TTC549 (cell line): ENCODE data around the gene ANKRD37.

ENCODE experiments used
- FAIRE-seq: peaks from 2 replicates; lab custom pipeline; 2012; peaks lifted over from hg19 to GRCh38; lab: Jason Lieb, UNC

The ANKRD37 gene

GRCh38 chr4:185380320-185380719 lies 16.3 kb upstream of the ANKRD37 start:
- FAIRE-seq = no peak

- FAIRE-seq = no peak
These were observed 15.1 kb upstream of the ANKRD37 start for GRCh38 chr4:185381288-185382196.

GRCh38 chr4:185382754-185383153 lies 13.9 kb upstream of the ANKRD37 start:
- no peak for FAIRE-seq

GRCh38 chr4:185383451-185383850 lies 13.2 kb upstream of the ANKRD37 start:
- FAIRE-seq = no peak

GRCh38 chr4:185384061-185384460 lies 12.6 kb upstream of the ANKRD37 start:
- FAIRE-seq = no peak

- FAIRE-seq = no peak
These were observed 11.7 kb upstream of the ANKRD37 start for GRCh38 chr4:185384930-185385331.

GRCh38 chr4:185387957-185388356 lies 8.7 kb upstream of the ANKRD37 start:
- no peak for FAIRE-seq

GRCh38 chr4:185390941-185391340 lies 5.7 kb upstream of the ANKRD37 start:
- no peak for FAIRE-seq

- no peak for FAIRE-seq
These were observed 4.5 kb upstream of the ANKRD37 start for GRCh38 chr4:185392156-185392555.

- FAIRE-seq = no peak
These were observed 1.9 kb upstream of the ANKRD37 start for GRCh38 chr4:185394568-185395237.

GRCh38 chr4:185395238-185395955 lies 1.2 kb upstream of the ANKRD37 start, which contains the start of gene LRP2BP:
TSS of gene LRP2BP (minus strand) at chr4:185395924. CDS start at chr4:185378186, 17,738 bp downstream.
- FAIRE-seq = no peak

- no peak for FAIRE-seq
These were observed 501 bp upstream of the ANKRD37 start for GRCh38 chr4:185395956-185396723.

GRCh38 chr4:185398618-185399017 lies 2.0 kb downstream of the ANKRD37 start:
- FAIRE-seq = no peak

GRCh38 chr4:185399466-185399865 lies 2.8 kb downstream of the ANKRD37 start:
- no peak for FAIRE-seq

- FAIRE-seq = no peak
These were observed 7.4 kb downstream of the ANKRD37 start for GRCh38 chr4:185404031-185404430.

- no peak for FAIRE-seq
These were observed 8.8 kb downstream of the ANKRD37 start for GRCh38 chr4:185405296-185405999.

- FAIRE-seq = no peak
These were observed 11.8 kb downstream of the ANKRD37 start for GRCh38 chr4:185408432-185408831.

GRCh38 chr4:185411849-185412248 lies 15.2 kb downstream of the ANKRD37 start:
- no peak for FAIRE-seq

- FAIRE-seq = no peak
These were observed 15.8 kb downstream of the ANKRD37 start for GRCh38 chr4:185412412-185412811.

- FAIRE-seq = no peak
These were observed 20.3 kb downstream of the ANKRD37 start for GRCh38 chr4:185416955-185417354.

- no peak for FAIRE-seq
These were observed 24.9 kb downstream of the ANKRD37 start for GRCh38 chr4:185421366-185422124.
